Ascending aorta (tissue), 2 donors: ENCODE results near the gene HS6ST1. TPM values are rescaled to one million over a fixed set of nuclear protein-coding genes. Genes with fewer than 3 reads are reported as not detected.
A peak's percentile ranks its signal among the peaks of the same experiment; 100 is the strongest.

ENCODE experiments used
- DNase-seq, 2 donors: peaks; one replicate each; pipeline ENCODE4 v3.0.0-alpha.2; 2019; ENCODE audit warnings: low spot score in 2 of 2
- H3K27ac ChIP-seq, 2 donors: fragments of 200-600 bp; sonication (generic); one replicate each; pipeline ENCODE4 v1.5.1; 2016 to 2017; ENCODE audit warnings: mild to moderate bottlenecking in 1 of 2
- H3K27me3 ChIP-seq: fragments of 200-600 bp; sonication (generic); one replicate; pipeline ENCODE4 v1.5.1; 2017
- H3K36me3 ChIP-seq, 2 donors: fragments of 200-600 bp; sonication (generic); one replicate each; pipeline ENCODE4 v1.5.1; 2016
- H3K4me1 ChIP-seq, 2 donors: fragments of 200-600 bp; sonication (generic); one replicate each; pipeline ENCODE4 v1.5.1; 2016 to 2017; ENCODE audit warnings: mild to moderate bottlenecking in 1 of 2
- H3K4me3 ChIP-seq, 2 donors: fragments of 200-600 bp; sonication (generic); one replicate each; pipeline ENCODE4 v1.5.1; 2016 to 2017; ENCODE audit warnings: mild to moderate bottlenecking in 1 of 2
- H3K9me3 ChIP-seq, 2 donors: fragments of 200-600 bp; sonication (generic); one replicate each; pipeline ENCODE4 v1.5.1; 2016
- intact Hi-C: fragments of 100-400 bp; cut with DNase I; formaldehyde crosslinking; loops from one replicate; pipeline ENCODE4 v1.15.1; 2023
- total RNA-seq: library from RNA; depleted of rRNA; stranded (reverse); fragments of >200 nt; gene quantifications from one replicate; pipeline ENCODE4 v1.1.0, GENCODE V29; 2016
- TF ChIP-seq, protein P1 (sequence below), 3 experiments: fragments of 200-600 bp in 2 of 3; fragments of 450-650 bp in 1 of 3; sonication (generic) in 2 of 3; IDR thresholded peaks; one replicate each; pipeline ENCODE4 v1.5.1; 2016 to 2019; ENCODE audit warnings: antibody characterized with exemption in 3 of 3, mild to moderate bottlenecking in 1 of 3, moderate library complexity in 1 of 3

The HS6ST1 gene
- total RNA-seq, 1 donor from 2014 or later = 42.7 TPM

DNA sequence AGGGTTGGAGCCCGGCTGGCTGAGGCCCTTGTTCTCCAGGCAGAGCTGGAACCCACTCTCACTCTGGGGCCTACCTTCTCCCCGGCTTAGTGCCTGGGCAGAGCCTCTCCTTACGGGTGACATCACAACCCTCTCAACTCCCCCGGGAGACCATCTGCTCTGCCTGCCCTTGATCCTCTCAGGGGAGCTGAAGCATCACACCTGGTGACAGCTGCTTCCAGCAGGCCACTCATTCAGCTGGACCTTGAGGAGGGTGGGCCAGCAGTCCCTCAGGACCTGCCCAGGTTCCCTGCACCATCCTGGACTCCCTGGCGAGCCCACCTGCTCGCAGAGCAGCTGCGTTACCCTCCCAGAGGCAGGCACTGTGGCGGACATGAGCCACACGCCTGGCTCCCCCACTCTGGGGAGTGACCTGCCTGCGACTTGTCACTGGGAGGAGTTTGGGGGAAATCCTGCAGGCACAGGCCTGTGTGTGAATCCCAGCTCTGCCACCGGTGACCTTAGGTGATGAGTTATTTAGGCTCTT lies 13.1 kb downstream of the HS6ST1 start:
- DNase-seq = no peak
- Histone ChIP-seq H3K4me1 (peaks cover 10 to 32% of the 10 kb centered on the region in 2 donors), H3K4me3 (no peak overlapping the region), H3K27me3 (no peaks in the 10 kb centered on the region), H3K9me3 (no peaks in the 10 kb centered on the region), H3K36me3 (no peaks in the 10 kb centered on the region), H3K27ac (peak overlapping the region; percentile 51 to 63)
- TF ChIP-seq, protein P1, sequence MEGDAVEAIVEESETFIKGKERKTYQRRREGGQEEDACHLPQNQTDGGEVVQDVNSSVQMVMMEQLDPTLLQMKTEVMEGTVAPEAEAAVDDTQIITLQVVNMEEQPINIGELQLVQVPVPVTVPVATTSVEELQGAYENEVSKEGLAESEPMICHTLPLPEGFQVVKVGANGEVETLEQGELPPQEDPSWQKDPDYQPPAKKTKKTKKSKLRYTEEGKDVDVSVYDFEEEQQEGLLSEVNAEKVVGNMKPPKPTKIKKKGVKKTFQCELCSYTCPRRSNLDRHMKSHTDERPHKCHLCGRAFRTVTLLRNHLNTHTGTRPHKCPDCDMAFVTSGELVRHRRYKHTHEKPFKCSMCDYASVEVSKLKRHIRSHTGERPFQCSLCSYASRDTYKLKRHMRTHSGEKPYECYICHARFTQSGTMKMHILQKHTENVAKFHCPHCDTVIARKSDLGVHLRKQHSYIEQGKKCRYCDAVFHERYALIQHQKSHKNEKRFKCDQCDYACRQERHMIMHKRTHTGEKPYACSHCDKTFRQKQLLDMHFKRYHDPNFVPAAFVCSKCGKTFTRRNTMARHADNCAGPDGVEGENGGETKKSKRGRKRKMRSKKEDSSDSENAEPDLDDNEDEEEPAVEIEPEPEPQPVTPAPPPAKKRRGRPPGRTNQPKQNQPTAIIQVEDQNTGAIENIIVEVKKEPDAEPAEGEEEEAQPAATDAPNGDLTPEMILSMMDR (IDR thresholded peaks at IDR 0.05) = no peak
- intact Hi-C loops = loop anchor here (10.0 kb wide), 1 partner anchor 121 kb away; no protein-coding TSS in a partner anchor

DNA sequence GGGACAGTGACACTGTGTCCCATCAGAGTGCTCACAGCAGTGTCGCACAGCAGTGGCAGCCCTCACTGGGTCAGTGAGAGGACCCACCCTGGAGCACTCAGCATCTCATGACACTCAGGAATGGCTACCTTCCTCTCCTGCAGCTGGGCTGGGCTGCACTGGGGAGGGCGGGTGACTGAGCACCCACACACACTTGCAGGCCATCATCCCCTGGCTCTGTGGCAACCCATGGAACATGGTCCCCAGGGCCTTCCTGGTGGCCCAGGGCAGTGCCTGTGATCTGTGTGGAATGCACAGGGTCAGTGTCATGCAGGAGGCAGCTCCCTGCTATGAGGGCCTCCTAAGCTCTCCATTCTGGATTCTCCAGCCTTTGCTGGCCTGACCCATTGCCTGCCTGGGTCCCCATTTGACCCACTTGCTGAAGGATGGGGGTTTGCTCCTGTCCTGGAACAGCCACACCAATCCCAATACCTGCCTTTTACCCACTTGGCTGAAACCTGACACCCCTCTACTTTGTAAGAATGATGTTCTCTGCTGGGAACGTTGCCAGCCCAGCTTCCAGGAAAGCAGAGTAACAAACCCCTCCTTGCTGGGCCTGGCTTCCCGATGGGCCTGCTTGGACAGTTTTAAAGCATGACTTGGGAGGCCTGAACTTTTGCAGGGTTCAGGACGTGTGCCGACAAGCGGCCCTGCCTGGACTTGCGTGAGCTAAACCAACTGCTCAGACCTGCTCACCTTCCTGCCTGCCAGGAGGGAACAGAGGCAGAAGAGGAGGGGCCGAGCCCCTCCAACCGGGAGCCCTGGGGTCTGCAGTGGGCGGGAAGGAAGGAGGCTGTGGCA lies 13.7 kb downstream of the HS6ST1 start:
- Histone ChIP-seq H3K36me3 (no peaks in the 10 kb centered on the region), H3K27me3 (no peaks in the 10 kb centered on the region), H3K4me1 (peaks cover 10 to 33% of the 10 kb centered on the region in 2 donors), H3K4me3 (no peak overlapping the region), H3K9me3 (no peaks in the 10 kb centered on the region), H3K27ac (peak overlapping the region; percentile 51 to 63)
- TF ChIP-seq, protein P1 (IDR thresholded peaks at IDR 0.05) = no peak
- intact Hi-C loops = loop anchor here (10.0 kb wide), 1 partner anchor 120 kb away; no protein-coding TSS in a partner anchor
- DNase-seq = no peak

DNA sequence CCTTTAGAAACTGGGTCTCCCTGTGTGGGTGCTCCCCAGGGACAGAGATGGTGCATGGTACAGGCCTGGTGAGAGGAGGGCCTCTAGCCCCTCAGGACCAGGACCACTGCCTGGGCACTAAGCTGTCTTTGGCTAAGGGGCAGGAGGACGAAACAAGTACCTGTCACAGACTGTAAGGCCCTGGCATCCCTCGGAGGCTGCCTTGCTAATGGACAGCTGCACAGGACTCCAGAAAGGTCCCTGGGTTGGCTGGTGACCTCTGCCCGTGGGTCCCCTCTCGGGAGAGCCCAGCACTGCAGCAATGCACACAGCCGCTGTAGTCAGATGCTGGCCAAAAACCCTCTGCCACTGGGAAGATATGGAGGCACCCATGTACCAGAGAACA lies 14.3 kb downstream of the HS6ST1 start:
- H3K4me1 ChIP-seq = peaks cover 10 to 33% of the 10 kb centered on the region in 2 donors
- no peak for DNase-seq
- no peaks in the 10 kb centered on the region for H3K27me3 ChIP-seq
- intact Hi-C loops = loop anchor here (10.0 kb wide), 1 partner anchor 120 kb away; no protein-coding TSS in a partner anchor
- TF ChIP-seq, protein P1 (IDR thresholded peaks at IDR 0.05) = no peak
- H3K9me3 ChIP-seq = no peaks in the 10 kb centered on the region
- H3K4me3 ChIP-seq = no peak overlapping the region
- H3K36me3 ChIP-seq = no peaks in the 10 kb centered on the region
- H3K27ac ChIP-seq = peak overlapping the region in 1 of 2 donors; percentile 43

DNA sequence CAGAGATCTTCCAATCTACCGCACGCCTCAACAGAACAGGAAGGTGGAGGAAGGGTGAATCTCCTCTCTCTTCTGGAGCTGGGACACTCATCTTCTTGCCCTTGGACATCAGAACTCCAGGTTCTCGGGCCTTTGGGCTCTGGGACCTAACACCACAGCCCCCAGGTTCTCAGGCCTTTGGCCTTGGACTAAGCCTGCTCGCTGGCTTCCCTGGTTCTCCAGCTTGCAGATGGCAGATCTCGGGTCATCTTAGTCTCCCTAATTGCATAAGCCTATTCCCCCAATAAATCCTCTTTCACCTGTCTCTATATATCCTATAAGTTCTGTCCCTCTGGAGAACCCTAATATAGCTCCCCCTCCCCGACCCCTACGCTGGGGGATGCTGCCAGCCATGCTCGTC lies 14.8 kb downstream of the HS6ST1 start:
- DNase-seq = no peak
- intact Hi-C loops = loop anchor here (10.0 kb wide), 1 partner anchor 119 kb away; no protein-coding TSS in a partner anchor
- H3K9me3 ChIP-seq = no peaks in the 10 kb centered on the region
- H3K4me3 ChIP-seq = no peak overlapping the region
- TF ChIP-seq, protein P1 (IDR thresholded peaks at IDR 0.05) = no peak
- H3K36me3 ChIP-seq = no peaks in the 10 kb centered on the region
- H3K27me3 ChIP-seq = no peaks in the 10 kb centered on the region
- peaks cover 10 to 33% of the 10 kb centered on the region in 2 donors for H3K4me1 ChIP-seq
- H3K27ac ChIP-seq = no peak overlapping the region

DNA sequence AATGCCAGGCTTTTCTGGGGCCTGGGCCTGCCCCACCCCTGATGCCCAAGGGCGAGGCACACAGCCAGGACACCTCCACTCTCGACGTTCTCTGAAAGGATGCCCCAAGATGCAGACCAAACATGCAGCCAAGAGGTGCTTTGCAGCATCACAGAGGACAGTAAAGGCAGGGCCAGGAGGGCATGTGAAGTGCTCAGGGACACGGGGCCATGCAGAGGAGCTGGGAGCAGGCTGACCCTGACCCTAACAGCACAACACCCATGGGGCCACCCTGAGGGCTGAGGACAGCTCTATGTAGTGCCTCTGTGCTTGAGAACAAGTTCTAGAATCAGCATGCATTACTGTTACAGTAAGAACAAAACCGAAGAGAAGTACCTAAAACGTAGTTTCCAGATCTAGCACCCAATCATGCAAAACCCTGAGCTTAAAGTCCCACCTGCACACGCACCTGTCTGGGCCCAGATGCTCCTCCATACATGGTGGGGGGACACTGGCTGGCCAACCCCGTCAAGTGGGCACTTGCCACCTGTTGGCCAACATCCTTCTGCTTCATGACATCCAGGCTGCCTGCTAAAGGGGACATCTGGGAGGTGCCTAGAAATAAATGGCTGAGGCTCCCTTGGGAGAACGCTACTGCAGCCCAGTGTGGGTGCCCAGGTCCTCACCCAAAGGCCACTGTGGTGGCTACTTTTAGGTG lies 15.4 kb downstream of the HS6ST1 start:
- Histone ChIP-seq H3K36me3 (no peaks in the 10 kb centered on the region), H3K4me3 (no peak overlapping the region), H3K27ac (peak overlapping the region in 1 of 2 donors; percentile 68), H3K27me3 (no peaks in the 10 kb centered on the region), H3K9me3 (no peaks in the 10 kb centered on the region), H3K4me1 (peaks cover 10 to 33% of the 10 kb centered on the region in 2 donors)
- intact Hi-C loops = loop anchor here (10.0 kb wide), 1 partner anchor 118 kb away; no protein-coding TSS in a partner anchor
- no peak for DNase-seq
- TF ChIP-seq, protein P1 (IDR thresholded peaks at IDR 0.05) = no peak
